HG03571 (cell line): ENCODE measurements around the gene RCAN3.
A peak's percentile ranks its signal among the peaks of the same experiment; 100 is the strongest.
"Not testable (repeated sequence)": the region's sequence is repeated elsewhere in the genome, so short reads cannot be mapped to it uniquely, and the experiment has no call there.

Source experiments
- ATAC-seq: cut with Tn5 transposase; IDR thresholded peaks from one replicate; pipeline ENCODE4 v1.9.1; 2021; ENCODE audit not compliant: unreplicated experiment

RCAN3 gene

GRCh38 chr1:24508911-24509310, 6.3 kb downstream of the RCAN3 start:
- ATAC-seq, result no peak

GRCh38 chr1:24513706-24514105, 11.1 kb downstream of the RCAN3 start:
- ATAC-seq, result no peak

GRCh38 chr1:24514946-24515345, 12.3 kb downstream of the RCAN3 start:
- no peak for ATAC-seq

- ATAC-seq, result not testable (repeated sequence)
Measured at GRCh38 chr1:24515671-24516209, 13.1 kb downstream of the RCAN3 start.

GRCh38 chr1:24516506-24516905, 13.9 kb downstream of the RCAN3 start:
- ATAC-seq, result no peak

DNA sequence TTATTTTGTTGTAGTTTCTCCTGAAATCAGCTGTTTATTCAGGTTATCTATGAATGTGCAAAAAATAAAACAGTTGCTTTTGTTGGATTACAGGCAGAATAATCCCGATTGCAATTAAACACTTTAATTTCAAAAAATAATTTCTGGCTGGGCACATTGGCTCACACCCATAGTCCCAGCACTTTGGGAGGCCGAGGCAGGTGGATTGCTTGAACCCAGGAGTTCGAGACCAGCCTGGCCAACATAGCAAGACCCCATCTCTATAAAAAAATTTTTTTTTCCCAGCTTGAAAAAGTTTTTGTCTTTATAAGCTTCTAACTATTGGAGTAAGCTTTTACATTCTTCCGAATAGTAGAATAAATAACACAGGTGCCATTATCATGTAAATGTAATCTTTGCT, 15.3 kb downstream of the RCAN3 start:
- no peak for ATAC-seq

- ATAC-seq, result not testable (repeated sequence)
Measured at GRCh38 chr1:24520282-24520681, 17.6 kb downstream of the RCAN3 start.

- ATAC-seq, result no peak
Measured at GRCh38 chr1:24525606-24526005, 23.0 kb downstream of the RCAN3 start.

DNA sequence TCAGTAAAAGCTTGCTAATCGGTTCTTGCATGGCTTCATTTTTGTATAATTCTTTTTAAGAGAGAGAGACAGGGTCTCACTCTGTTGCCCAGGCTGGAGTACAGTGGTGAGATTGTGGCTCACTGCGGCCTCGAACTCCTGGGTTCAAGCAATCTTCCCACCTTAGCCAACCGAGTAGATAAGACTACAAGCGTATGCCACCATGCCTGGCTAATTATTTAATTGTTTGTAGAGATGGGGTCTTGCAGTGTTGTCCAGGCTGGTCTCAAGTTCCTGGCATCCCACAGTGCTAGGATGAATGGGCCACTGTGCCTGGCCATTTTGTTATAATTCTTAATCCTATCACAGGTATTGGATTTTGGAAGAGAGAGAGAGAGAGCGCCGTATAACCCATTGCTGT, 23.4 kb downstream of the RCAN3 start:
- no peak for ATAC-seq

- no peak for ATAC-seq
Measured at GRCh38 chr1:24526940-24527542, 24.4 kb downstream of the RCAN3 start.

DNA sequence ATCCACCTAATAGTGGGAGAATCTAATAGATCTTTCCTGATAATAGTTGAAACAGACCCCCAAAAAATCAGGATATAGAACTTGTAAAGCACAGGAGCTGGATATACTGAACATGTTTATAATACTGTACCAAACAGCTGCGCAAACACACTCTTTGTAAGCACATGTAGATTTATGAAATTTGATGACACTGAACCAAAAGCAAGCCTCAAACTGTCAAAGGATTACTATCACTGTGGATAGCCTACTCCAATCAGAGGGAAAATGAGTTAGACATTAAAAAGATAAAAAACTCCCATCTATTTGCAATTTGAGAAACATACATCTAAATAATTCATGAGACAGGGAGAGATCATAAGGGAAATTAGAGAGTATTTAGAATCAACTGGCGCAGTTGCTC, 26.1 kb downstream of the RCAN3 start:
- no peak for ATAC-seq

GRCh38 chr1:24529292-24529691, 26.7 kb downstream of the RCAN3 start:
- not testable (repeated sequence) for ATAC-seq

DNA sequence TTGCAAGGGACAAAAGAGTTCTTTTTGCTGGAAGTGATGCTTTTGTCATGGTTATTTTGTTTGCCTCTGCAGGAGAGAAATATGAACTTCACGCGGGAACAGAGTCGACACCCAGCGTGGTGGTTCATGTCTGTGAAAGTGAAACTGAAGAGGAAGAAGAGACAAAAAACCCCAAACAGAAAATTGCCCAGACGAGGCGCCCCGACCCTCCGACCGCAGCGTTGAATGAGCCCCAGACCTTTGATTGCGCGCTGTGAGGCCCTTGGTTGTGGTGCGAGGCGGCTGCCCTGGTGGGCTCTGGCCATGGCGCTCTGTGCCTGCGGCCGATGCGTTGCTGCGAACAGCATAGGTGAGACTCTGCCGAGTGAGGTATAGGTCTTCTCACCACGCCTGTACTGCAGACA, 32.4 kb downstream of the RCAN3 start:
- no peak for ATAC-seq

DNA sequence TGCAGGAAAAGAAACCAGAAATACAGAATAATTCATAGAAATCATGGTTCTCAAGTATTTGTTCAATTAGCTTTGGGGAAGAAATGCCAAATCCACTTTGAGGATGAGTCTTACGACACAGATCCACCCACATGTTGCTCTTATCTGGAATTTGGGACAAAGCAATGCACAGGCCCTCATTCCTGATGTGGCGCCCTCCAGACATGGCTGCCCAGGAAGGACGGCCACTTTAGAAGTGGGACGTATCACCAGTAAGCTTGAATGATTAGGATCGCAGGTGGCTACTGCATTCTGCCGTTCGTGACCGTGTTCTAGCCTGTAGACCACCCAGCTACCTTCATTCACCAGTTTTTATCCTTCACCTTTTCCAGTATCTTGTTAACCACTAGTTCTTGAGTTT, 33.1 kb downstream of the RCAN3 start:
- ATAC-seq, result no peak

- ATAC-seq, result peak; percentile 45
Measured at GRCh38 chr1:24536391-24536840, 33.8 kb downstream of the RCAN3 start.

DNA sequence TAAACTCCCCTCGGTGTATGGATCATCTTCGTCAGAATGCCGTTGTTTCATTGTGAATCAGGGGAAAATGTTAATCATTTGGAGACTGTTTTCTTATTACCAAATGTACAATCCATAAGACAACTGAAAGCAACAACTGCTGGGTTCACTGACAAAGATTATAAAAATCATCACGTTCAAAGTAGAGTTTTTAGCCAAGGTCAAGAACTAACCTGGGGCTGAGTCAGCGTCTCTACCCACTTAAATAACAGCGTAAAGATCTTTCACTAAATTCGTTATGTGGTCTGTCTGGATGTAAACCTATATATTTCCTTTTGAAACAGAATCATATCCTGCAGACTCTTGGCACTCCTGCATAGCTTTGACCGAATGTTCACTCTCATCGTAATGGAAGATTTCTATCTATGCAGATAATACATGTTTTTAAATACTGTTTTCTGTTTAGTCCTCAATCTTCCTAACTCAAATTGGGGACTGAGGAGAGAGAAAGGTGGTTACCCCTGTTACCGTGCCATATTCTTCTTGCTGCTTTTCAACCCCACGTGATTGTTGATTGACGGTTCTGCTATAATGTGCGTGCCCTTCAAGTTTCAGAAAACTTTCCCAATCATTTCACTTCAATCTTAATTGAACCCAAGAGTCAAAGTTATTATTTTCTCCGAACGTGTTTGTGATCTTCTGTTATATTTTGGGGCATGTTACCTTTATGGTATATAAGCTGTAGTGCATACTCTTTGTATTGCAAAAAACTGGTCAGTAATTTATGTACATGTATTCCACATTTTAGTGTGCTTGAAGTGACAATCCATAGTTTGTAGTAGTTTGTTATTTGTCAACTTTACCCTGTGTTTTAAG, 37.6 kb downstream of the RCAN3 start:
- no peak for ATAC-seq

- ATAC-seq, result no peak
Measured at GRCh38 chr1:24540906-24541710, 38.5 kb downstream of the RCAN3 start.

GRCh38 chr1:24541711-24542346, 39.2 kb downstream of the RCAN3 start:
- no peak for ATAC-seq

DNA sequence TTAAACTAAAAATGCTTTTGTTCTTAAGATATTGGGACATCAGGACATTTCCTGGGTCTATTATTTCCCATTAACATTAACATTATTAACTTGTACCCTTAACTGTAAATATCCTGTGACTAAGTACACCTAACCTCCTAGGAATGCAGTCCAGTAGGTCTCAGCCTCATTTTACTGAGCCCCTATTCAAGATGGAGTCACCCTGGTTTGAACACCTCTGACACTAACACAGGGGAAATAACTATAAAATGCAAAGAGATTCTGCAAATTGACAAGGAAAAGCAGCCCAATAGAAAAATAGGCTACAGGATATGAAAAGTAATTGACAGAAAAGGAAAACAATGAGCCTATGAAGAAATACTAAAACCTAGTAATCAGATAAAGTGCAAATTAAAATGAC, 41.6 kb downstream of the RCAN3 start:
- ATAC-seq, result no peak

DNA sequence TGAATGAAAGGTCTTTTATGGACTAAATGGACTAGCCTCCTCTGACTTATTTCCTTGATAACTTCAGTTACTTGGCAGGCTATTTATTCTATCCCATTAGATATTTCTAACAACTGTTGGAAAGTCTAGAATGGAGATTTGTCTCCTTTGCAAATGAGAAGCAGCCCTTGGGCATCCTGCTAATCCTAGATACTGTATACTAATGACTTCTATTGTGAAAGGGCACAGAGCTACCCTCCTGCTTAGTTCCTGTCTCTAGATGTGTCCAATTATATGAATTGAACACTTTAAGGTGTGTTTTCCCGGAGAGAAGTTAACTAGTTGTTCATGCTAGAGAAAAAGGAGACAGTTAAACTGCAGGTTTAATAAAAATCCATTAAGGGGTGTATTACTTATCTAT, 43.0 kb downstream of the RCAN3 start:
- ATAC-seq, result no peak

GRCh38 chr1:24547195-24547594, 44.6 kb downstream of the RCAN3 start:
- ATAC-seq, result no peak
